NCI-H82 treated with DMSO at 0.1 percent for 48 hours (cell line): ENCODE results near the gene NSMCE1.

Experiments
- DNase-seq: peaks from one replicate; lab custom pipeline; 2025; ENCODE audit not compliant: unreplicated experiment; lab: John Stamatoyannopoulos, UW

The NSMCE1 gene

GRCh38 chr16:27245276-27246172, 23.0 kb downstream of the NSMCE1 start:
- no peak for DNase-seq

DNA sequence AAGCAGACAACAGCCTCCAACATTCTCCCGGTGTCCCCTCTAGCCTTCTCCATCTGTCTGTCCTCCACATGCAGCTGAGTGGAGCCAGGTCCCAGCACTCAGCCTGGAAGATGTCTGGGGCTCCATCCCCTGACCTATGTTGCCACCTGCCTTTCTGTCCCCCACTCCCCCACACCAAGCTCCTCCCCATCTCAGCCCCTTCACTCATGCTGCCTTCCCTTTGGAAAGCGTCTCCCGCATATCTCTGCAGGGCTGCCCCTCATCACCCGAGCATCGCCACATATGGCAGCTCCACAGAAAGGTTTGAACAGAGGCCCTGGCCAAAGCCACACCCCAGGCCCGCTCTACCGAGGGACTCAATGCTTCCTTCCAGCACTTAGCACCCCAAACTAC, 24.2 kb downstream of the NSMCE1 start:
- DNase-seq, result no peak

- DNase-seq, result no peak
Observed at GRCh38 chr16:27243725-27244362, 24.7 kb downstream of the NSMCE1 start.

DNA sequence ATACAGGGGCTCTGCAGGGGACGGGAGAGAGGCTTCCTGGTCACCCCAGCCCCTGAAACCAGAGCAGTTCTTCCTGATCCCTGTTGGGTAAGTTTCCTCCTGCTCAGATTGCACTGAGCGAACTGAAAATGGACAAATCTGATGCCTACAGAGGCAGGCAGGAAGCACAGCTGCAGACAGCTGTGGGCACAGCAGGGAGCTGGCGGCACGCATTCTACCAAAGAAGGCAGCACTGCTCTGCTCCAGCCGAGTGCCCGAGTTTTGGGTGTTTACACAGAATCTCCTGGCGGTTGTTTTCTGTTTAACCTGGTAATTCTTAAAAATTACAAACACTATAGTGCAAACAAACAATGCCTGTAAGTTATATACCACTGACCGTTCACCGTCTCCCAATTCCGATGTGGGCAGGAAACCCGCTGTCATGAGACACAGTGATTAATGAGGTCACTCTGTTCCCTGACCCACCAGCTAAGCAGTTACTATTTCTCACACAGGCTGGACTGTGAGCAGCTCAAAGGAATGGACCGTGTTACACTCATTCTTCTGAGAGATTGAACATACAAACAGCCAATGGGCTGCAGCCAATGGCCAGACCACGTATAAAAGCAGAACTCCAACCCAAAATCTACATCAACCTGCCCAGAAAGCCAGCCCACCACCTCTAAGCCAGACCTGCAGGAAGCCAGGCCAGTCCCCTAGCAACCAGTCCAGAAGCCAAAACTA, 25.5 kb downstream of the NSMCE1 start:
- no peak for DNase-seq

- DNase-seq, result no peak
Observed at GRCh38 chr16:27242398-27242797, 26.2 kb downstream of the NSMCE1 start.

- no peak for DNase-seq
Observed at GRCh38 chr16:27241658-27242057, 26.9 kb downstream of the NSMCE1 start.

DNA sequence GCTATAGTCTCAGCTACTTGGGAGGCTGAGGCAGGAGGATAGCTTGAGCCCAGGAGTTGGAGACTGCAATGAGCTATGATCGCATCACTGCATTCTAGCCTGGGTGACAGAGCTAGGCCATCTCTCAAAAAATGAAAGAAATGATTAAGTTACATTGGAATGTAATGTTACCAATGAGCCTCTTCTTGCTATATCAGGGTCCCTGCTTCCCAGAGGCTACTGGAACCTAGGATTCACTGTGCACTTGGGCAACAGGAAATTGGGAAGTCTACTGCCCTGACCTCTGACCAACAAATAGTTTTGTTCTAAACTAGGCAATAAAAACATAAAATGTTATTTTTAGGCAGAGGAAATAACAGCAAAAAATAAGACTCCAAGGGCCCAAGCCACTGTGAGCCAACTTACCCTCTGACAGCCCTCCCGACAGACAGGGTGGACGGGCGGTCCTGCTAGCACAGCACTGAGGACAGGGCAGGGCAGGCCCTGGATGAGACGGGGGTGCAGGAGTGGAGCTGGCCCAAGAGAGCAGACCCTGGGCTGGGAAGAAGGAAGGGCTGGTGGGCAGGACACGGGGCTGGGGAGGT, 27.5 kb downstream of the NSMCE1 start:
- DNase-seq, result no peak

- no peak for DNase-seq
Observed at GRCh38 chr16:27239906-27240655, 28.5 kb downstream of the NSMCE1 start.

GRCh38 chr16:27239026-27239425, 29.5 kb downstream of the NSMCE1 start:
- DNase-seq, result no peak

- no peak for DNase-seq
Observed at GRCh38 chr16:27238591-27238990, 30.0 kb downstream of the NSMCE1 start.

GRCh38 chr16:27238016-27238587, 30.5 kb downstream of the NSMCE1 start:
- no peak for DNase-seq

DNA sequence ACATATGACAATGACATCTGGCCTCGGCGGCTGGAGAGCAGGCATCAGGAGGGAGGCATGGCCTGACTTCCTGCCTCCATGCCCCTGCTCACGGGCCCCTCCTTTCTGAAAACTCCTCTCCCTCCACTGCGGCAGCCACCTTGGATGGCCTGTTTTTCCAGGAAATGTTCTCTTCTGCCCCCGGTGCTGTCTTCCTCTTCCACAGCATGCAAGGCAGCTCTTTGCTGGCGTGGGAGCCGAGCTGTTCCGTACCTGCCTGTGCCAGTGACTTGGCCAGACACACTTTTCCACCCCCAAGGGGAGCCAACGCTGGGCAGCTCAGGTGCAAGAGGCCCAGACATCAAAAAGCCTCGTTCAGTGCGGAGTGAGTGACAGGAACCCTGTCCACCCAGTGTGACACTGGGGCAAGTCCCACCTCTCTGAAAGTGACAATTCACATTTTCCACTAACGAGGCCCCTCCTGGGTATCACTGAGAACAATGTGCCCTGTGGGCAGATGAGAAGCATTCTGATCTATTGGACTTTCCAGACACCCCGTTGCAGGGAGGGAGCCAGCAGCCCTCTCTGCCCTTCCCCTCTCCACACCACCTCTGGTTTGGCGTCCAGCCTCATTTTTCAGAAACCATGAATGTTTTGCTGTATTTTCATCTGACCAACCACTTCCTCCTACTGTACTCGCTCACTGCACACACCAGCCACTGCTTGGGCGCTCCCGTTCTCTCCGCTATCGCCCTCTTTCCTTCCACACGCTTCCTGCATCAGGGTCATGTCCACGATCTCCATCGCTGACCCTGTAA, 31.2 kb downstream of the NSMCE1 start:
- no peak for DNase-seq

GRCh38 chr16:27236635-27237218, 31.8 kb downstream of the NSMCE1 start:
- no peak for DNase-seq

DNA sequence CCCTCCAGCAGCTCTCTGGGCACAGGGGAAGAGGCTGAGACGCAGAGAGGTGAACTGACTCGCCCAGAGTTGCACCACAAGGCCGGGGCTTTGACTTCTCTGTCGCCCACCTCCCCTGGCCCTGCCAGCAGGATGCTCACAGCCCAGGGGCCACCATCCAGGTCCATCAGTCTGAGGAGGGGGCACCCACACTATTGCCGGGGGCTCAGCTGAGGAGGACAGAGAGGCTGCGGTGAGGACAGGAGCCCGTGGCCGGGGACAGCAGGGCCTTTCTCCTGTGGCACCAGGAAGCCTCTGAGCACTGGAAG, 32.7 kb downstream of the NSMCE1 start:
- DNase-seq, result no peak

DNA sequence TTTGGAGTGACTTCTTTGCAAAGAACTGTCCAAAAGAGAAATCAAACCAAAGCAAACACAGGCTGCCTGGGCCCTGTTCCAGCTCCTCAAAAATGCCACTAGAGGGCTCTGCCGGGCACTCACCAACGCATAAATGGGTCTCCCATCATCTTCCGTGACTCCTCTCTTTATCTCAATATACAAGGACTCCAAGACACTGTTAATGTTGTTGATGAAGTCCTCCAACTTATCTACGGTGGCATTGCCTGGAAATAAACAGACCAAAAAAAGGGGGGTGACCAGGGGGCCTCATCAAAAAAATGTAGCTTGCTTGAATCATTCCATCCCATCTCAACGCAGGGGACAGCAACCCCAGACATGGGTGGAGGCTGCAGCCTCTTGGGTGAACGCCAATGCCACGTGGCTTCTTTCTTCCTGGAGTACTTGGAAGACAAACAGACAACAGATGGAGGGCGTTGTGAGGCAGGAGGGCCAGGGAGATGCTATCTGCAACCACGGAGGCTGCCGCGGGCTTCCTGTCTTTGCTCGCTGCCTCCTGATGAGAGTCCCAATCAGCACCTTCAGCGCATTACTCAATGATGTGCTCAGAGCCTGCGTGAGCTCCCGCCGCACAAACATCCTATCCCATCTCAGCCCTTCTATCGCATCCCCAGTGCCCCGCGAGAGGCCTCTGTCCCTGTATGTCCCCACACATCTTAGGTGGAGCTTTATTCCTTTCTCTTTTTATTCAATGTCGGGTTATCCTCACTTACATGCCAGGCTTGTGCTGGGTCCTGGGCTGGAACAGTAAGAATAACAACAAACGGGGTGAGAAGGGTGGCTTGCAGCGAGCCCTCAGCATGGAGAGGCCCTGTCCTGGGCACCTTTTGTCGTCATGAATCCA, 33.3 kb downstream of the NSMCE1 start:
- no peak for DNase-seq

GRCh38 chr16:27234603-27235002, 34.0 kb downstream of the NSMCE1 start:
- DNase-seq, result no peak

GRCh38 chr16:27234171-27234570, 34.4 kb downstream of the NSMCE1 start:
- no peak for DNase-seq

- DNase-seq, result no peak
Observed at GRCh38 chr16:27233731-27234130, 34.8 kb downstream of the NSMCE1 start.
